NCI-H1105 treated with DMSO at 0.1 percent for 48 hours (cell line): ENCODE data around the gene TPK1.

Experiments
- DNase-seq: peaks from one replicate; lab custom pipeline; 2025; lab: John Stamatoyannopoulos, UW

TPK1 gene

GRCh38 chr7:144528536-144529045 is 307.3 kb downstream of the TPK1 start:
- DNase-seq = no peak

- DNase-seq = no peak
Observed at GRCh38 chr7:144527051-144527471, 308.8 kb downstream of the TPK1 start.

- DNase-seq = no peak
Observed at GRCh38 chr7:144525956-144526355, 309.9 kb downstream of the TPK1 start.

GRCh38 chr7:144524271-144524670 is 311.6 kb downstream of the TPK1 start:
- DNase-seq = no peak

GRCh38 chr7:144523621-144524020 is 312.2 kb downstream of the TPK1 start:
- no peak for DNase-seq

- DNase-seq = no peak
Observed at GRCh38 chr7:144519925-144520324, 315.9 kb downstream of the TPK1 start.

GRCh38 chr7:144518360-144518759 is 317.5 kb downstream of the TPK1 start:
- DNase-seq = no peak

GRCh38 chr7:144517749-144518148 is 318.1 kb downstream of the TPK1 start:
- DNase-seq = no peak

- DNase-seq = no peak
Observed at GRCh38 chr7:144516729-144517525, 318.9 kb downstream of the TPK1 start.

GRCh38 chr7:144513334-144513733 is 322.5 kb downstream of the TPK1 start:
- peak; percentile 47 for DNase-seq

- DNase-seq = no peak
Observed at GRCh38 chr7:144510621-144511020, 325.2 kb downstream of the TPK1 start.

GRCh38 chr7:144508702-144509101 is 327.2 kb downstream of the TPK1 start:
- no peak for DNase-seq

- DNase-seq = no peak
Observed at GRCh38 chr7:144503215-144503614, 332.6 kb downstream of the TPK1 start.

- no peak for DNase-seq
Observed at GRCh38 chr7:144500225-144500624, 335.6 kb downstream of the TPK1 start.

GRCh38 chr7:144497282-144497681 is 338.6 kb downstream of the TPK1 start:
- DNase-seq = no peak

- no peak for DNase-seq
Observed at GRCh38 chr7:144494355-144494754, 341.5 kb downstream of the TPK1 start.

GRCh38 chr7:144489504-144489903 is 346.3 kb downstream of the TPK1 start:
- peak; percentile 36 for DNase-seq

- no peak for DNase-seq
Observed at GRCh38 chr7:144488977-144489376, 346.9 kb downstream of the TPK1 start.

- no peak for DNase-seq
Observed at GRCh38 chr7:144487901-144488300, 348.0 kb downstream of the TPK1 start.

GRCh38 chr7:144484445-144484844 is 351.4 kb downstream of the TPK1 start:
- DNase-seq = no peak

- DNase-seq = no peak
Observed at GRCh38 chr7:144483189-144483588, 352.7 kb downstream of the TPK1 start.

- no peak for DNase-seq
Observed at GRCh38 chr7:144481833-144482232, 354.0 kb downstream of the TPK1 start.

GRCh38 chr7:144477348-144477747 is 358.5 kb downstream of the TPK1 start:
- DNase-seq = no peak
